Measurements from ENCODE around the gene ENPEP.

GRCh38 chr4:110510277-110510676 lies 34.3 kb downstream of the ENPEP start:
- TF ChIP-seq CTCF (IDR thresholded peaks at IDR 0.05) (no peak), POLR2A (IDR thresholded peaks at IDR 0.05) (no peak)

Data from adrenal gland (tissue), 5 donors.